HepG2 (cell line): ENCODE measurements around the gene AOX1. TPM values are rescaled to one million over a fixed set of nuclear protein-coding genes. Genes with fewer than 3 reads are reported as not detected.

Experiments
- FOSL2 ChIP-seq: sonication (generic); formaldehyde crosslinking; IDR thresholded peaks from 2 replicates; pipeline ENCODE4 v1.4.0; 2020; ENCODE audit warnings: missing genetic modification reagents
- HES4 ChIP-seq: sonication (generic); formaldehyde crosslinking; IDR thresholded peaks from 2 replicates; pipeline ENCODE4 v1.9.0; 2021; ENCODE audit warnings: mild to moderate bottlenecking, missing genetic modification reagents, borderline replicate concordance
- JARID2 ChIP-seq: sonication (generic); formaldehyde crosslinking; IDR thresholded peaks from 2 replicates; pipeline ENCODE4 v1.8.1; 2023; ENCODE audit warnings: missing genetic modification reagents, inconsistent platforms; ENCODE audit not compliant: insufficient replicate concordance
- KDM5A ChIP-seq: fragments of 200-600 bp; sonication (generic); IDR thresholded peaks from 2 replicates; pipeline ENCODE4 v1.7.0; 2018; ENCODE audit warnings: antibody characterized with exemption, mild to moderate bottlenecking, low read length, borderline replicate concordance
- KLF11 ChIP-seq: IDR thresholded peaks from 2 replicates; pipeline ENCODE4 v1.6.1; 2016; ENCODE audit warnings: missing compliant biosample characterization
- KLF6 ChIP-seq: IDR thresholded peaks from 2 replicates; pipeline ENCODE4 v1.8.0; 2016; ENCODE audit warnings: missing biosample characterization, missing genetic modification reagents
- MBNL3 ChIP-seq: fragments of 250-450 bp; sonication (Bioruptor Pico); conservative IDR thresholded peaks from 2 replicates; pipeline ENCODE4 v1.8.0; 2022; ENCODE audit warnings: mild to moderate bottlenecking, inconsistent platforms
- RARA ChIP-seq: IDR thresholded peaks from 2 replicates; pipeline ENCODE4 v1.6.1; 2016; ENCODE audit warnings: missing genetic modification reagents, missing compliant biosample characterization
- RFXAP ChIP-seq: sonication (generic); formaldehyde crosslinking; IDR thresholded peaks from 2 replicates; pipeline ENCODE4 v1.4.0; 2020; ENCODE audit warnings: missing genetic modification reagents, borderline replicate concordance
- TBX2 ChIP-seq: sonication (generic); formaldehyde crosslinking; IDR thresholded peaks from 2 replicates; pipeline ENCODE4 v1.5.0; 2020; ENCODE audit warnings: missing genetic modification reagents, mild to moderate bottlenecking, borderline replicate concordance
- TRIM24 ChIP-seq: sonication (generic); formaldehyde crosslinking; IDR thresholded peaks from 2 replicates; pipeline ENCODE4 v1.8.0; 2022; ENCODE audit warnings: mild to moderate bottlenecking, missing genetic modification reagents
- ZFP37 ChIP-seq: sonication (generic); formaldehyde crosslinking; IDR thresholded peaks from 2 replicates; pipeline ENCODE4 v1.4.0; 2020; ENCODE audit warnings: missing genetic modification reagents, borderline replicate concordance
- ZFP62 ChIP-seq: sonication (generic); formaldehyde crosslinking; IDR thresholded peaks from 2 replicates; pipeline ENCODE4 v1.4.0; 2020; ENCODE audit warnings: missing genetic modification reagents
- ZMAT3 ChIP-seq: sonication (generic); formaldehyde crosslinking; conservative IDR thresholded peaks from 2 replicates; pipeline ENCODE4 v1.7.0; 2021; ENCODE audit warnings: missing genetic modification reagents
- ZNF460 ChIP-seq: sonication (generic); formaldehyde crosslinking; IDR thresholded peaks from 2 replicates; pipeline ENCODE4 v1.5.1; 2020; ENCODE audit warnings: missing genetic modification reagents, mild to moderate bottlenecking, borderline replicate concordance
- ZNF607 ChIP-seq: sonication (generic); formaldehyde crosslinking; IDR thresholded peaks from 2 replicates; pipeline ENCODE4 v1.5.1; 2020; ENCODE audit warnings: missing genetic modification reagents, mild to moderate bottlenecking, borderline replicate concordance
- ZNF614 ChIP-seq: IDR thresholded peaks from 2 replicates; pipeline ENCODE4 v1.6.1; 2018; ENCODE audit warnings: missing biosample characterization, missing genetic modification reagents, inconsistent platforms, borderline replicate concordance
- ZNF619 ChIP-seq: sonication (generic); formaldehyde crosslinking; IDR thresholded peaks from 2 replicates; pipeline ENCODE4 v1.4.0; 2020; ENCODE audit warnings: mild to moderate bottlenecking, missing genetic modification reagents
- ZNF672 ChIP-seq: sonication (generic); formaldehyde crosslinking; IDR thresholded peaks from 2 replicates; pipeline ENCODE4 v1.8.1; 2022; ENCODE audit warnings: missing genetic modification reagents
- polyA plus RNA-seq, 8 experiments: library from polyadenylated mRNA; depleted of rRNA in 3 of 8; stranded (reverse) in 7 of 8; unstranded in 1 of 8; fragments of >200 nt; fragmentation: Illumina TruSeq in 4 of 8; extraction: Trizol in 4 of 8; gene quantifications; 2 replicates each; pipeline versions ENCODE4 v1.2.1 to v1.2.3, GENCODE V29; 2011 to 2016; ENCODE audit warnings: low read depth in 4 of 8, missing spikeins in 1 of 8, mixed read lengths in 1 of 8; ENCODE audit not compliant: insufficient read depth in 1 of 8
- total RNA-seq, 5 experiments: library from RNA; depleted of rRNA; stranded (reverse); fragments of >200 nt; fragmentation: Illumina TruSeq; extraction: Trizol; gene quantifications; 2 replicates each; pipeline ENCODE4 v1.2.3, GENCODE V29; 2016; ENCODE audit warnings: low read depth in 1 of 5
- TF ChIP-seq, protein P1 (sequence below), 2 experiments: sonication (generic) in 1 of 2; formaldehyde crosslinking in 1 of 2; IDR thresholded peaks; 2 replicates each; pipeline versions ENCODE4 v1.5.1 to v1.6.1; 2011 to 2020; ENCODE audit warnings: borderline replicate concordance in 1 of 2, low read depth in 1 of 2, low read length in 1 of 2, mild to moderate bottlenecking in 1 of 2, missing genetic modification reagents in 1 of 2, moderate library complexity in 1 of 2
- TF ChIP-seq, protein P2 (sequence below): sonication (generic); formaldehyde crosslinking; IDR thresholded peaks from 2 replicates; pipeline ENCODE4 v1.4.0; 2020; ENCODE audit warnings: missing genetic modification reagents

The AOX1 gene
- total and polyA plus RNA-seq, 2 of the 13 experiments (the other 11 are each of a cell fraction or from before 2014, with no cell fraction given), result 9.2 to 18.0 TPM

DNA sequence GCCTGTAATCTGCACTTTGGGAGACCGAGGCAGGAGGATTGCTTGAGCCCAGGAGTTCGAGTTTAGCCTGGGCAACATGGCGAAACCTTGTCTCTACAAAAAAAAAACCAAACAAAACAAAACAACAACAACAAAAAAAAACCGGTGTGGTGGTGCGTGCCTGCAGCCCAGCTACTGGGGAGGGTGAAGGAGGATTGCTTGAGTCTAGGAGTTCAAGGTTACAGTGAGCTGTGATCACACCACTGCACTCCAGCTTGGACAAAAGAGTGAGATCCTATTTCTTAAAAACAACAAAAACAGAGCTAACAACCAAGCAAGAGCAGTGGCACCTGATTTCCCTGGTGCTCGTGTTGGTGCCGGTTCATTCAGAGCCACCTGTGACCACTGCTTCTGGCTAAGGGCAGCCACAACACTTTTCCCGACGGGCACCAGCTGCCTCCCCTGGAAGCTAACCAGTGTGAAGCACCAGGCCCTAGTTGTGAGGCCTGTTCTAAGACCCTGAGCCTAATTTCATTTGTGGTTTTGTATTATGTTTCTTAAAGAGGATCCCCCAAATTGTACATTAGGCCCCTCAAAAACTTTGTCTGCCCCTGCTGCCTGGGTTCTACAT, 1.3 kb downstream of the AOX1 start (continued):
- TF ChIP-seq JARID2 (CRISPR knock-in tag), result no peak
- TF ChIP-seq TRIM24 (CRISPR knock-in tag), result no peak
- TF ChIP-seq ZFP62 (CRISPR knock-in tag), result no peak
- TF ChIP-seq, protein P1, sequence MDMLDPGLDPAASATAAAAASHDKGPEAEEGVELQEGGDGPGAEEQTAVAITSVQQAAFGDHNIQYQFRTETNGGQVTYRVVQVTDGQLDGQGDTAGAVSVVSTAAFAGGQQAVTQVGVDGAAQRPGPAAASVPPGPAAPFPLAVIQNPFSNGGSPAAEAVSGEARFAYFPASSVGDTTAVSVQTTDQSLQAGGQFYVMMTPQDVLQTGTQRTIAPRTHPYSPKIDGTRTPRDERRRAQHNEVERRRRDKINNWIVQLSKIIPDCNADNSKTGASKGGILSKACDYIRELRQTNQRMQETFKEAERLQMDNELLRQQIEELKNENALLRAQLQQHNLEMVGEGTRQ (IDR thresholded peaks at IDR 0.05; ENCODE audit: low read depth, low read length), result no peak
- TF ChIP-seq, protein P1 (CRISPR knock-in tag; IDR thresholded peaks at IDR 0.05; ENCODE audit: borderline replicate concordance), result no peak
- TF ChIP-seq ZMAT3 (CRISPR knock-in tag), result no peak
- peak; percentile 84 for TF ChIP-seq ZNF460
- no peak for TF ChIP-seq KDM5A
- no peak for TF ChIP-seq RARA
- no peak for TF ChIP-seq KLF11 (CRISPR knock-in tag)
- TF ChIP-seq, protein P2, sequence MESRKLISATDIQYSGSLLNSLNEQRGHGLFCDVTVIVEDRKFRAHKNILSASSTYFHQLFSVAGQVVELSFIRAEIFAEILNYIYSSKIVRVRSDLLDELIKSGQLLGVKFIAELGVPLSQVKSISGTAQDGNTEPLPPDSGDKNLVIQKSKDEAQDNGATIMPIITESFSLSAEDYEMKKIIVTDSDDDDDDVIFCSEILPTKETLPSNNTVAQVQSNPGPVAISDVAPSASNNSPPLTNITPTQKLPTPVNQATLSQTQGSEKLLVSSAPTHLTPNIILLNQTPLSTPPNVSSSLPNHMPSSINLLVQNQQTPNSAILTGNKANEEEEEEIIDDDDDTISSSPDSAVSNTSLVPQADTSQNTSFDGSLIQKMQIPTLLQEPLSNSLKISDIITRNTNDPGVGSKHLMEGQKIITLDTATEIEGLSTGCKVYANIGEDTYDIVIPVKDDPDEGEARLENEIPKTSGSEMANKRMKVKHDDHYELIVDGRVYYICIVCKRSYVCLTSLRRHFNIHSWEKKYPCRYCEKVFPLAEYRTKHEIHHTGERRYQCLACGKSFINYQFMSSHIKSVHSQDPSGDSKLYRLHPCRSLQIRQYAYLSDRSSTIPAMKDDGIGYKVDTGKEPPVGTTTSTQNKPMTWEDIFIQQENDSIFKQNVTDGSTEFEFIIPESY (CRISPR knock-in tag), result no peak
- TF ChIP-seq ZNF607 (CRISPR knock-in tag), result no peak
- no peak for TF ChIP-seq RFXAP (CRISPR knock-in tag)
- TF ChIP-seq FOSL2 (CRISPR knock-in tag), result no peak
- no peak for TF ChIP-seq ZFP37 (CRISPR knock-in tag)
- TF ChIP-seq TBX2, result no peak
- no peak for TF ChIP-seq ZNF614 (CRISPR knock-in tag)
- no peak for TF ChIP-seq KLF6 (CRISPR knock-in tag)
- TF ChIP-seq ZNF672 (CRISPR knock-in tag), result no peak
- TF ChIP-seq ZNF619 (CRISPR knock-in tag), result no peak
- no peak for TF ChIP-seq MBNL3 (CRISPR knock-in tag)
- no peak for TF ChIP-seq HES4 (CRISPR knock-in tag)
